Lung (tissue), 12 donors: ENCODE data around the gene ABHD16A. TPM values are rescaled to one million over a fixed set of nuclear protein-coding genes. Genes with fewer than 3 reads are reported as not detected.

Source experiments
- ATAC-seq: fragments of 200-7000 bp; cut with Tn5 transposase; one replicate; pipeline ENCODE4 v1.9.1; 2020; ENCODE audit warnings: moderate number of reproducible peaks; ENCODE audit not compliant: insufficient read depth, low FRiP score
- DNase-seq, 3 donors: peaks; one replicate each; pipeline ENCODE4 v3.0.0-alpha.2; 2013 to 2017
- H3K27ac ChIP-seq, 2 donors: one replicate each; pipeline ENCODE4 v1.5.1; 2013; ENCODE audit warnings: mild to moderate bottlenecking in 2 of 2, moderate library complexity in 2 of 2, control low read depth in 1 of 2, inconsistent platforms in 1 of 2, low read depth in 1 of 2, low read length in 1 of 2
- H3K27me3 ChIP-seq, 3 donors: one replicate each; pipeline ENCODE4 v1.5.1; 2013; ENCODE audit warnings: low read length in 2 of 3; ENCODE audit not compliant: control insufficient read depth in 3 of 3, insufficient read depth in 3 of 3
- H3K36me3 ChIP-seq, 4 donors: one replicate each; pipeline ENCODE4 v1.5.1; 2013; ENCODE audit warnings: low read length in 4 of 4, mild to moderate bottlenecking in 1 of 4, moderate library complexity in 1 of 4; ENCODE audit not compliant: control insufficient read depth in 4 of 4, insufficient read depth in 4 of 4
- H3K4me1 ChIP-seq, 5 donors: one replicate each; pipeline ENCODE4 v1.5.1; 2013; ENCODE audit warnings: low read length in 5 of 5, mild to moderate bottlenecking in 2 of 5, moderate library complexity in 1 of 5; ENCODE audit not compliant: control insufficient read depth in 5 of 5, insufficient read depth in 5 of 5
- H3K4me3 ChIP-seq: one replicate; pipeline ENCODE4 v1.5.1; 2013; ENCODE audit warnings: mild to moderate bottlenecking, control low read depth, moderate library complexity
- H3K9ac ChIP-seq, 2 donors: one replicate each; pipeline ENCODE4 v1.5.1; 2013; ENCODE audit warnings: low read length in 2 of 2, control low read depth in 1 of 2; ENCODE audit not compliant: insufficient read depth in 1 of 2
- H3K9me3 ChIP-seq, 4 donors: one replicate each; pipeline ENCODE4 v1.5.1; 2013; ENCODE audit warnings: low read length in 3 of 4, mild to moderate bottlenecking in 1 of 4, moderate library complexity in 1 of 4; ENCODE audit not compliant: control insufficient read depth in 4 of 4, insufficient read depth in 3 of 4
- WGBS, 2 donors: extraction: QIAGEN DNeasy Blood & Tissue Kit; methylation state at CpG; one replicate each; pipeline ENCODE4 v1.1.7; 2013; 5-methylcytosine and 5-hydroxymethylcytosine counted together
- polyA plus RNA-seq, 2 donors: library from polyadenylated mRNA; stranded (reverse); fragments of 200-250 nt; gene quantifications; one replicate each; pipeline ENCODE4 v1.2.1, GENCODE V29; 2013
- total RNA-seq, 2 donors: library from RNA; depleted of rRNA in 1 of 2; stranded (reverse); fragments of >200 nt in 1 of 2; gene quantifications; one replicate each; pipeline ENCODE4 v1.2.1, GENCODE V29; 2014 to 2021
- TF ChIP-seq, protein P1 (sequence below): IDR thresholded peaks from 2 replicates; pipeline ENCODE4 v1.5.1; 2012; ENCODE audit warnings: mild to moderate bottlenecking; ENCODE audit errors: control extremely low read depth, extremely low read depth
- donor health status: control.
- donor health status: control.
- donor health status: Bipolar disorder and iron deficiency.
- donor health status: healthy.
- donor health status: DM: yes; HTN: yes; CAD: no.

The ABHD16A gene
- total and polyA plus RNA-seq, 4 donors, result 30.6 to 68.6 (median 53.6) TPM

DNA sequence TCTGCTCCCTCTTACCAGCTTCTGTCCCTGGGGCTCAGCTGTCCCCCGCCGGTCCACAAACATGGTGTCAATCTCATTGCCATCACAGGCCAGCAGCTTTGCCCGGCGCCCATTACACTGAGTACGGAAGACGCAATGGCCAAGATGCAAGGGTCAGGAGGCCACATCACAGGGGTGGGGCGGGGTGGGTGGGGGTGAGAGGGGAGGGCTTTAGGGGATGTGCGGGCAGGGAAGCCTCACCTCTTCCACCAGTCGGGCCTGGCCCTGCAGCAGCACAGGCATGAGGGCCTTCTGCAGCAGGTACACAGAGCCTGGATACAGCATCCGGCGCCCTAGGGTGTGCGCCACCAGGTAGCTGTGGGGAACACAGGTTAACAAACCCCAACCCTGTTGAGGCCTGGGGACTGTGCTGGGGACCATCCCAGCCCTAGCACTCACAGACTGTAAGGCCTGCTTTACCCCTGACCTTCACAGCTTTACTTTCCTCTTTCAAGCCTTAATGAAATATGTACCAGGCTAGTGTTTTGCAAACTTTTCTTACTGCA lies 11.5 kb downstream of the ABHD16A start:
- DNase-seq, result no peak
- Histone ChIP-seq H3K4me3 (no peak overlapping the region), H3K9me3 (no peaks in the 10 kb centered on the region), H3K36me3 (peaks cover 23 to 65% (median 33%) of the 10 kb centered on the region in 4 donors), H3K4me1 (no peaks in the 10 kb centered on the region), H3K27me3 (no peaks in the 10 kb centered on the region), H3K9ac (no peak overlapping the region), H3K27ac (no peak overlapping the region)
- ATAC-seq, result no peak
- TF ChIP-seq, protein P1, sequence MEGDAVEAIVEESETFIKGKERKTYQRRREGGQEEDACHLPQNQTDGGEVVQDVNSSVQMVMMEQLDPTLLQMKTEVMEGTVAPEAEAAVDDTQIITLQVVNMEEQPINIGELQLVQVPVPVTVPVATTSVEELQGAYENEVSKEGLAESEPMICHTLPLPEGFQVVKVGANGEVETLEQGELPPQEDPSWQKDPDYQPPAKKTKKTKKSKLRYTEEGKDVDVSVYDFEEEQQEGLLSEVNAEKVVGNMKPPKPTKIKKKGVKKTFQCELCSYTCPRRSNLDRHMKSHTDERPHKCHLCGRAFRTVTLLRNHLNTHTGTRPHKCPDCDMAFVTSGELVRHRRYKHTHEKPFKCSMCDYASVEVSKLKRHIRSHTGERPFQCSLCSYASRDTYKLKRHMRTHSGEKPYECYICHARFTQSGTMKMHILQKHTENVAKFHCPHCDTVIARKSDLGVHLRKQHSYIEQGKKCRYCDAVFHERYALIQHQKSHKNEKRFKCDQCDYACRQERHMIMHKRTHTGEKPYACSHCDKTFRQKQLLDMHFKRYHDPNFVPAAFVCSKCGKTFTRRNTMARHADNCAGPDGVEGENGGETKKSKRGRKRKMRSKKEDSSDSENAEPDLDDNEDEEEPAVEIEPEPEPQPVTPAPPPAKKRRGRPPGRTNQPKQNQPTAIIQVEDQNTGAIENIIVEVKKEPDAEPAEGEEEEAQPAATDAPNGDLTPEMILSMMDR, result no peak
- 95 to 96% methylated on average over 12 of the region's 12 CpGs for WGBS, 2 donors

DNA sequence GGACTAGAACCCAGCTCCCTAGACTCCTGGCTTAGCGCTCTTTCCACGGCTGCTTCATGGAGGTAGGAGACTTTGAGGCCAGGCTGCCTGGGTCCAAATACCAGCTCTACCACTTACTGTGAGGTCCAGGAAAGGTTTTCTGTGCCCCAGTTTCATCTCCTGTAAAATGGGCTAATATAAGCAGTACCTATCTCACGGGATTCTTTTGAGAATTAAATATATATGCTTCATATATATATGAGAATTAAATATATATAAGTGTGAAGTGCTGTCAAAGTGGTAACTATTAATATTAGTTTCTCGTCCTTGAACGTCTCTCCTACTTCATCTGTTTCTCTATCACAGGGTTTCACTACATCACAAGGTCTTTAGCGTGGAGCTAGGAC lies 12.1 kb downstream of the ABHD16A start:
- TF ChIP-seq, protein P1, result no peak
- no peak for DNase-seq
- Histone ChIP-seq H3K27ac (no peak overlapping the region), H3K9ac (no peak overlapping the region), H3K9me3 (no peaks in the 10 kb centered on the region), H3K36me3 (peaks cover 23 to 69% (median 34%) of the 10 kb centered on the region in 4 donors), H3K4me1 (no peaks in the 10 kb centered on the region), H3K27me3 (no peaks in the 10 kb centered on the region), H3K4me3 (no peak overlapping the region)
- no peak for ATAC-seq
- 92 to 94% methylated on average over 6 of the region's 6 CpGs for WGBS, 2 donors

DNA sequence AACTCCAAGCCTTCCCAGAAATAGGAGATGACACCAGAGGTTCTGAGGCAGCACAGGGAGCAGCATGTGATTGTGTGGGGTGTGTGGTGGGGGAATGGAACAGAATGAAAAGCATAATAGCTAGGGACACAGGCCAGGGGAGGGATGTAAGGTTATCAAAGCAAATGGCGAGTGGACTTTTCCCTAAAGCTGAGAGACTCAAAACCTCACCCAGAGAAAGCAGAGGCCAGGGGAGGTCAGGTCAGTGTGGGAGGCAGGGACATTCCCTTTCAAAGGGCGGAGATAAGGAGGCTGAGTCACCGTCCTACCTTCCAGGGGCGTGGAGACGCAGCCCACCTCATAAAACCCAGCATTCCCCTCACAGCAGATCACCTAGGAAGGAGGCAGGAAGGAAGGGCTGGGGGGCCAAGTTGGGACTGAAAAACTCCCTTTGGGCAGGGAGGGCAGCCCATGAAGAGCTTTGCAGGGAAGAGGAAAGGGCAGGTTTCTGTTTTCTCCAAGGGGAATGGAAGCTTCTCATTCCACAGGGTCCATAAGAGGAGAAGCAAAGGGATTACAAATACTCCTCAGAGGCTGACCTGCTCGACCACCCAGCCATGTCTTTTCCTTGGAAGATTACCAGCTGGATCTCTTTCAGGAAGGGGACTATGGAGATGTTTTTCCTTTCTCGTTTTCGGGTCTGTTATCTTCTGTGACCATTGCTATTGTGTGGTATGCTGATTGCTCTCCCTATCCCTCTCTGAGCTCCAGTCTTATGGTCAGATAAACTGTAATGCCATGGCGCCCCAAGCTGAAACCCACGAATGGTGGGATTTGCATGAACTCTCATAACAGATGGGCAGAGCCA lies 12.7 kb downstream of the ABHD16A start:
- Histone ChIP-seq H3K4me1 (no peaks in the 10 kb centered on the region), H3K27ac (no peak overlapping the region), H3K27me3 (no peaks in the 10 kb centered on the region), H3K36me3 (peaks cover 23 to 69% (median 33%) of the 10 kb centered on the region in 4 donors), H3K9me3 (no peaks in the 10 kb centered on the region), H3K4me3 (no peak overlapping the region), H3K9ac (no peak overlapping the region)
- 78 to 87% methylated on average over 10 of the region's 10 CpGs for WGBS, 2 donors
- DNase-seq, result no peak
- TF ChIP-seq, protein P1, result no peak
- no peak for ATAC-seq
